C4-2B (cell line): Measurements from ENCODE around the gene CBX1.

Experiments used
- H3K27ac ChIP-seq: fragments of 450-650 bp; 2 replicates; pipeline ENCODE4 v1.5.1; 2017
- CTCF ChIP-seq: fragments of 450-650 bp; conservative IDR thresholded peaks from 2 replicates; pipeline ENCODE4 v1.5.1; 2017; ENCODE audit warnings: mild to moderate bottlenecking
- ZFX ChIP-seq: fragments of 450-650 bp; IDR thresholded peaks from 2 replicates; pipeline ENCODE4 v1.6.1; 2017

The CBX1 gene

GRCh38 chr17:48101012-48101720 is at the start of gene CBX1:
Gene CBX1, minus strand, starts transcription at chr17:48101478. Its CDS starts 24,474 bp downstream, at chr17:48077004.
- TF ChIP-seq ZFX (peak; percentile 72; the same call in 1 of the 2 replicates), CTCF (no peak)
- peak within 1 kb of the TSS; percentile 96 for H3K27ac ChIP-seq

- TF ChIP-seq ZFX, result no peak
- no peak for TF ChIP-seq CTCF
- no peak overlapping the region for H3K27ac ChIP-seq
Observed at GRCh38 chr17:48150597-48151001, 49.3 kb upstream of the CBX1 start.

GRCh38 chr17:48149787-48150463 is 48.6 kb upstream of the CBX1 start:
- no peak overlapping the region for H3K27ac ChIP-seq
- TF ChIP-seq ZFX (no peak), CTCF (no peak)

GRCh38 chr17:48148854-48149786 is 47.8 kb upstream of the CBX1 start:
- H3K27ac ChIP-seq, result no peak overlapping the region
- TF ChIP-seq CTCF, result no peak
- no peak for TF ChIP-seq ZFX

- no peak overlapping the region for H3K27ac ChIP-seq
- TF ChIP-seq ZFX (no peak), CTCF (no peak)
Observed at GRCh38 chr17:48148029-48148770, 46.9 kb upstream of the CBX1 start.

GRCh38 chr17:48144976-48145798 is 43.9 kb upstream of the CBX1 start:
- no peak overlapping the region for H3K27ac ChIP-seq

More at GRCh38 chr17:48144976-48145798, 43.9 kb upstream of the CBX1 start:
- TF ChIP-seq CTCF, result no peak
- no peak for TF ChIP-seq ZFX
